ENCODE measurements around the gene PKHD1.

DNA sequence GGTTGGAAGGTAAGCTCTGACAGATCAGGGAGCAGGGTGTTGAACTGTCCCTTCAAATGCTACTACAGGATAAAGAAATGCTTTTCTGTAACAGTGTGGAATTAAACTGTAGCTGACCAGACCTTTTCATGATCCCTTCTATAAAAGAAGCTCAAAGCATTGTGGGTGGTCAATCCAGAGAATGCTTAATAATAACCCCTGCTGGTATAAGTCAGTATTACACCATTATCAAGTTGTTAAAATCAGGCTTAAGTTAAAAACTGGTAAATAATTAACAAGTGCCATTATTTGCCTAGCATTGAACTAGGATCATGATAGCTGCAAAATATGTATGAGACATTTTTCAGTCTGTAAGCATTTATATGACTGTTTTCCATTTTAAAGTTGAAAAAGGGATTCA is 468.9 kb downstream of the PKHD1 start:
- no peak for TF ChIP-seq GATA2 (IDR thresholded peaks at IDR 0.05; ENCODE audit: low read depth, low read length)
- no peak for TF ChIP-seq GATA3 (IDR thresholded peaks at IDR 0.05; ENCODE audit: low read depth, low read length)

All from SH-SY5Y (cell line).